Measurements from ENCODE around the gene PEX6. TPM values are rescaled to one million over a fixed set of nuclear protein-coding genes. Genes with fewer than 3 reads are reported as not detected.

Gene PEX6
- total and polyA plus RNA-seq, 2 of the 13 experiments (the other 11 are each of a cell fraction or from before 2014, with no cell fraction given), result 5.1 to 6.7 TPM

GRCh38 chr6:42960243-42961019 lies 18.6 kb downstream of the PEX6 start, which contains the start of gene GNMT (continued):
- peak; percentile 15; the same call in 1 of the 2 replicates for TF ChIP-seq ZSCAN12 (CRISPR knock-in tag; IDR thresholded peaks at IDR 0.05)
- TF ChIP-seq MED1 (CRISPR knock-in tag; IDR thresholded peaks at IDR 0.05), result peak; percentile 47
- TF ChIP-seq HES4 (CRISPR knock-in tag; IDR thresholded peaks at IDR 0.05; ENCODE audit: borderline replicate concordance), result no peak
- TF ChIP-seq TP53 (CRISPR knock-in tag; conservative IDR thresholded peaks at IDR 0.05), result peak; percentile 91
- TF ChIP-seq NFKB2 (CRISPR knock-in tag; IDR thresholded peaks at IDR 0.05; ENCODE audit: borderline replicate concordance), result peak; percentile 86; the same call in 1 of the 2 replicates
- no peak for TF ChIP-seq ZBTB42 (CRISPR knock-in tag; IDR thresholded peaks at IDR 0.05)
- TF ChIP-seq PCBP2 (optimal IDR thresholded peaks at IDR 0.05; ENCODE audit: low read depth, low read length, poor library complexity, severe bottlenecking), result no peak
- no peak for TF ChIP-seq JUNB (CRISPR knock-in tag; IDR thresholded peaks at IDR 0.05; ENCODE audit: borderline replicate concordance)
- 0 out of 2 replicates have a peak, but pooled peaks have one; percentile 57 for TF ChIP-seq BRD4 (CRISPR knock-in tag; IDR thresholded peaks at IDR 0.05)
- no peak for TF ChIP-seq ZBTB44 (CRISPR knock-in tag; IDR thresholded peaks at IDR 0.05)
- TF ChIP-seq CTCF (CRISPR knock-in tag; IDR thresholded peaks at IDR 0.05), result peak; percentile 66
- TF ChIP-seq KLF11 (CRISPR knock-in tag; IDR thresholded peaks at IDR 0.05), result peak; percentile 85; the same call in 1 of the 2 replicates
- peak; percentile 65 for TF ChIP-seq MEIS2 (CRISPR knock-in tag; IDR thresholded peaks at IDR 0.05)
- no peak for TF ChIP-seq SIN3B (IDR thresholded peaks at IDR 0.05; ENCODE audit: low read length)
- no peak for TF ChIP-seq NR2F6 (IDR thresholded peaks at IDR 0.05)
- no peak; the same call in 1 of the 2 replicates for TF ChIP-seq NR2F6 (CRISPR knock-in tag; IDR thresholded peaks at IDR 0.05)
- peak; percentile 84 for TF ChIP-seq ZNF605 (CRISPR knock-in tag; IDR thresholded peaks at IDR 0.05)
- TF ChIP-seq ZNF562 (CRISPR knock-in tag; IDR thresholded peaks at IDR 0.05; ENCODE audit: borderline replicate concordance), result no peak
- TF ChIP-seq IKZF1 (IDR thresholded peaks at IDR 0.05), result no peak
- peak; percentile 88 for TF ChIP-seq POGK (CRISPR knock-in tag; conservative IDR thresholded peaks at IDR 0.05)
- TF ChIP-seq ZNF260 (CRISPR knock-in tag; IDR thresholded peaks at IDR 0.05; ENCODE audit: borderline replicate concordance, low read depth), result no peak; the same call in 1 of the 2 replicates
- TF ChIP-seq TOE1 (CRISPR knock-in tag; IDR thresholded peaks at IDR 0.05), result no peak
- peak; percentile 39; the same call in 1 of the 2 replicates for TF ChIP-seq BCL6 (CRISPR knock-in tag; IDR thresholded peaks at IDR 0.05)
- no peak; the same call in 1 of the 2 replicates for TF ChIP-seq HNF4A (CRISPR knock-in tag; IDR thresholded peaks at IDR 0.05)
- no peak for TF ChIP-seq ZNF674 (CRISPR knock-in tag; IDR thresholded peaks at IDR 0.05; ENCODE audit: low read depth)
- TF ChIP-seq TBX2 (CRISPR knock-in tag; IDR thresholded peaks at IDR 0.05; ENCODE audit: borderline replicate concordance), result peak; percentile 38
- TF ChIP-seq YY1 (IDR thresholded peaks at IDR 0.05; ENCODE audit: insufficient read depth, insufficient replicate concordance, low read depth, low read length), result no peak
- TF ChIP-seq ZNF615 (CRISPR knock-in tag; IDR thresholded peaks at IDR 0.05; ENCODE audit: borderline replicate concordance), result no peak

Data from HepG2 (cell line).